OCI-LY7 (cell line): ENCODE data around the gene EIF2D. TPM values are rescaled to one million over a fixed set of nuclear protein-coding genes. Genes with fewer than 3 reads are reported as not detected.

Source experiments
- BruUV-seq: library from RNA; stranded (reverse); fragments of 400-500 nt; replicated peaks from 2 replicates; lab custom pipeline; 2021; lab: Mats Ljungman, UMichigan
- CTCF ChIA-PET: fragments of 300-600 bp; sonication (Branson Sonifier 250); formaldehyde crosslinking; loops from one replicate; lab custom pipeline; 2022; ENCODE audit warnings: antibody characterized with exemption; ENCODE audit not compliant: unreplicated experiment; lab: Charles Lee
- POLR2A ChIA-PET: fragments of 300-600 bp; sonication (Branson Sonifier 250); formaldehyde crosslinking; loops from one replicate; lab custom pipeline; 2022; ENCODE audit warnings: antibody characterized with exemption; lab: Charles Lee
- DNase-seq: peaks from one replicate; pipeline ENCODE4 v3.0.0-alpha.2; 2015; ENCODE audit warnings: low spot score
- H2AFZ ChIP-seq: fragments of 200-600 bp; sonication (generic), shearing (Covaris generic); 2 replicates; pipeline ENCODE4 v1.6.1; 2014; ENCODE audit warnings: mild to moderate bottlenecking, antibody characterized with exemption, low read length, moderate library complexity
- H3K27ac ChIP-seq: fragments of 200-600 bp; sonication (generic); 2 replicates; pipeline ENCODE4 v1.5.1; 2014; ENCODE audit warnings: mixed run types, low read depth, mild to moderate bottlenecking, moderate library complexity, low read length, inconsistent platforms; ENCODE audit not compliant: poor library complexity, severe bottlenecking
- H3K36me3 ChIP-seq: fragments of 200-600 bp; sonication (generic); 2 replicates; pipeline ENCODE4 v1.6.1; 2014; ENCODE audit warnings: mild to moderate bottlenecking, antibody characterized with exemption, low read length, moderate library complexity, mixed read lengths; ENCODE audit not compliant: insufficient read depth
- H3K4me1 ChIP-seq: fragments of 200-600 bp; sonication (generic); 2 replicates; pipeline ENCODE4 v1.5.1; 2014; ENCODE audit warnings: mild to moderate bottlenecking, low read length; ENCODE audit not compliant: insufficient read depth, poor library complexity, severe bottlenecking
- H3K4me2 ChIP-seq: fragments of 200-600 bp; sonication (generic); 2 replicates; pipeline ENCODE4 v1.6.1; 2014; ENCODE audit warnings: mild to moderate bottlenecking, low read length
- H3K4me3 ChIP-seq: fragments of 200-600 bp; sonication (generic); 2 replicates; pipeline ENCODE4 v1.5.1; 2014; ENCODE audit warnings: mild to moderate bottlenecking, low read depth, low read length; ENCODE audit not compliant: poor library complexity, severe bottlenecking
- H3K79me2 ChIP-seq: fragments of 200-600 bp; sonication (generic); 2 replicates; pipeline ENCODE4 v1.6.1; 2016; ENCODE audit warnings: low read depth, mild to moderate bottlenecking, low read length, moderate library complexity, mixed read lengths; ENCODE audit not compliant: insufficient read depth
- H3K9me2 ChIP-seq: fragments of 200-600 bp; sonication (generic); 2 replicates; pipeline ENCODE4 v1.6.1; 2016; ENCODE audit warnings: mild to moderate bottlenecking, low read length, mixed read lengths; ENCODE audit not compliant: insufficient read depth
- H3K9me3 ChIP-seq: fragments of 200-600 bp; sonication (generic); 2 replicates; pipeline ENCODE4 v1.6.1; 2014; ENCODE audit warnings: mild to moderate bottlenecking, mixed run types, low read length, mixed read lengths
- H4K20me1 ChIP-seq: fragments of 200-600 bp; sonication (generic); 2 replicates; pipeline ENCODE4 v1.6.1; 2014; ENCODE audit warnings: mild to moderate bottlenecking, antibody characterized with exemption, low read length, moderate library complexity, mixed read lengths; ENCODE audit not compliant: insufficient read depth
- EZH2phosphoT487 ChIP-seq: fragments of 200-600 bp; sonication (generic); IDR thresholded peaks from 2 replicates; pipeline ENCODE4 v1.6.1; 2018; ENCODE audit warnings: low read depth, borderline replicate concordance, mild to moderate bottlenecking, mixed run types, antibody characterized with exemption, low read length, moderate library complexity, mixed read lengths
- intact Hi-C: fragments of 100-400 bp; cut with micrococcal nuclease; formaldehyde crosslinking; loops from one replicate; pipeline ENCODE4 v1.10.0; 2022; ENCODE audit not compliant: unreplicated experiment
- total RNA-seq, 2 experiments: library from RNA; depleted of rRNA in 1 of 2; stranded (reverse); fragments of >200 nt in 1 of 2; shearing (Covaris generic) in 1 of 2; gene quantifications; 2 replicates each; pipeline ENCODE4 v1.2.3, GENCODE V29; 2014 to 2022
- TF ChIP-seq, protein P1 (sequence below): fragments of 200-600 bp; sonication (generic); conservative IDR thresholded peaks from 2 replicates; pipeline ENCODE4 v1.5.1; 2014; ENCODE audit warnings: mild to moderate bottlenecking, antibody characterized with exemption, low read length, moderate library complexity, mixed read lengths

EIF2D gene
- total RNA-seq, 2 experiments from 2014 or later = 68.6 to 85.4 TPM

GRCh38 chr1:206569556-206569955 is 42.7 kb downstream of the EIF2D start:
- no peaks in the 10 kb centered on the region for H3K4me1 ChIP-seq
- intact Hi-C loops = no loop called here
- no peaks in the 10 kb centered on the region for H3K79me2 ChIP-seq
- no peak overlapping the region for H2AFZ ChIP-seq
- BruUV-seq = no TSS peak
- no peak overlapping the region for H3K4me3 ChIP-seq
- H4K20me1 ChIP-seq = no peaks in the 10 kb centered on the region
- H3K27ac ChIP-seq = no peak overlapping the region
- no peaks in the 10 kb centered on the region for H3K9me3 ChIP-seq
- H3K36me3 ChIP-seq = no peaks in the 10 kb centered on the region
- no peak for TF ChIP-seq EZH2phosphoT487
- TF ChIP-seq, protein P1, sequence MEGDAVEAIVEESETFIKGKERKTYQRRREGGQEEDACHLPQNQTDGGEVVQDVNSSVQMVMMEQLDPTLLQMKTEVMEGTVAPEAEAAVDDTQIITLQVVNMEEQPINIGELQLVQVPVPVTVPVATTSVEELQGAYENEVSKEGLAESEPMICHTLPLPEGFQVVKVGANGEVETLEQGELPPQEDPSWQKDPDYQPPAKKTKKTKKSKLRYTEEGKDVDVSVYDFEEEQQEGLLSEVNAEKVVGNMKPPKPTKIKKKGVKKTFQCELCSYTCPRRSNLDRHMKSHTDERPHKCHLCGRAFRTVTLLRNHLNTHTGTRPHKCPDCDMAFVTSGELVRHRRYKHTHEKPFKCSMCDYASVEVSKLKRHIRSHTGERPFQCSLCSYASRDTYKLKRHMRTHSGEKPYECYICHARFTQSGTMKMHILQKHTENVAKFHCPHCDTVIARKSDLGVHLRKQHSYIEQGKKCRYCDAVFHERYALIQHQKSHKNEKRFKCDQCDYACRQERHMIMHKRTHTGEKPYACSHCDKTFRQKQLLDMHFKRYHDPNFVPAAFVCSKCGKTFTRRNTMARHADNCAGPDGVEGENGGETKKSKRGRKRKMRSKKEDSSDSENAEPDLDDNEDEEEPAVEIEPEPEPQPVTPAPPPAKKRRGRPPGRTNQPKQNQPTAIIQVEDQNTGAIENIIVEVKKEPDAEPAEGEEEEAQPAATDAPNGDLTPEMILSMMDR = no peak
- ChIA-PET POLR2A (interaction anchor here (0.7 to 2.1 kb wide), 3 partner anchors 9 to 343 kb away, joined by 3 to 7 read pairs (median 4); no protein-coding TSS in a partner anchor), CTCF (no interaction called here)
- no peak overlapping the region for H3K4me2 ChIP-seq
- DNase-seq = no peak
- H3K9me2 ChIP-seq = no peaks in the 10 kb centered on the region

- H3K4me1 ChIP-seq = peaks cover 2% of the 10 kb centered on the region
- TF ChIP-seq, protein P1 = no peak
- no peak for TF ChIP-seq EZH2phosphoT487
- intact Hi-C loops = no loop called here
- CTCF ChIA-PET = no interaction called here
- no peak overlapping the region for H3K4me2 ChIP-seq
- H4K20me1 ChIP-seq = no peaks in the 10 kb centered on the region
- no peaks in the 10 kb centered on the region for H3K79me2 ChIP-seq
- no TSS peak for BruUV-seq
- H3K27ac ChIP-seq = no peak overlapping the region
- POLR2A ChIA-PET = interaction anchor here (2.1 kb wide), 1 partner anchor 11 kb away, joined by 7 read pairs; no protein-coding TSS in a partner anchor
- H3K36me3 ChIP-seq = no peaks in the 10 kb centered on the region
- H3K9me2 ChIP-seq = no peaks in the 10 kb centered on the region
- no peak for DNase-seq
- no peak overlapping the region for H3K4me3 ChIP-seq
- no peak overlapping the region for H2AFZ ChIP-seq
- H3K9me3 ChIP-seq = no peaks in the 10 kb centered on the region
These were observed 43.4 kb downstream of the EIF2D start for GRCh38 chr1:206568779-206569352.

GRCh38 chr1:206568256-206568655 is 44.0 kb downstream of the EIF2D start:
- TF ChIP-seq EZH2phosphoT487 = no peak
- TF ChIP-seq, protein P1 = no peak
- no peaks in the 10 kb centered on the region for H3K9me2 ChIP-seq
- intact Hi-C loops = no loop called here

More at GRCh38 chr1:206568256-206568655, 44.0 kb downstream of the EIF2D start:
- H4K20me1 ChIP-seq = no peaks in the 10 kb centered on the region
- no peak overlapping the region for H3K4me3 ChIP-seq
- H3K9me3 ChIP-seq = no peaks in the 10 kb centered on the region
- BruUV-seq = no TSS peak
- H3K36me3 ChIP-seq = no peaks in the 10 kb centered on the region
- H3K79me2 ChIP-seq = no peaks in the 10 kb centered on the region
- H3K4me2 ChIP-seq = no peak overlapping the region
- no peak overlapping the region for H3K27ac ChIP-seq
- no peak overlapping the region for H2AFZ ChIP-seq
- DNase-seq = no peak
- ChIA-PET CTCF (no interaction called here), POLR2A (interaction anchor here (1.1 to 2.1 kb wide), 2 partner anchors 12 to 14 kb away, joined by 3 to 7 read pairs; no protein-coding TSS in a partner anchor)
- peaks cover 8% of the 10 kb centered on the region for H3K4me1 ChIP-seq
